DOHH2 (cell line): Measurements from ENCODE around the gene C11orf65.
"Not testable (repeated sequence)": the region's sequence is repeated elsewhere in the genome, so short reads cannot be mapped to it uniquely, and the experiment has no call there.

Experiments
- CTCF ChIP-seq: fragments of 200-600 bp; sonication (generic); IDR thresholded peaks from one replicate; pipeline ENCODE4 v1.5.1; 2014; ENCODE audit warnings: antibody characterized with exemption, mild to moderate bottlenecking, low read depth, low read length; ENCODE audit not compliant: poor library complexity, severe bottlenecking
- EZH2phosphoT487 ChIP-seq: fragments of 200-600 bp; sonication (generic); IDR thresholded peaks from 2 replicates; pipeline ENCODE4 v1.6.1; 2017; ENCODE audit warnings: borderline replicate concordance, mild to moderate bottlenecking, antibody characterized with exemption, low read length, moderate library complexity, mixed read lengths

- TF ChIP-seq CTCF, result peak; percentile 55
- not testable (repeated sequence) for TF ChIP-seq EZH2phosphoT487
These were observed 49.8 kb downstream of the C11orf65 start for GRCh38 chr11:108417551-108417950.
